Activated CD4-positive, CD25-positive, alpha-beta regulatory T cell (primary cell): ENCODE results near the gene NOL9.

Experiments used
- DNase-seq, 4 experiments: peaks; one replicate each; lab custom pipeline; 2025; lab: John Stamatoyannopoulos, UW

NOL9 gene

DNA sequence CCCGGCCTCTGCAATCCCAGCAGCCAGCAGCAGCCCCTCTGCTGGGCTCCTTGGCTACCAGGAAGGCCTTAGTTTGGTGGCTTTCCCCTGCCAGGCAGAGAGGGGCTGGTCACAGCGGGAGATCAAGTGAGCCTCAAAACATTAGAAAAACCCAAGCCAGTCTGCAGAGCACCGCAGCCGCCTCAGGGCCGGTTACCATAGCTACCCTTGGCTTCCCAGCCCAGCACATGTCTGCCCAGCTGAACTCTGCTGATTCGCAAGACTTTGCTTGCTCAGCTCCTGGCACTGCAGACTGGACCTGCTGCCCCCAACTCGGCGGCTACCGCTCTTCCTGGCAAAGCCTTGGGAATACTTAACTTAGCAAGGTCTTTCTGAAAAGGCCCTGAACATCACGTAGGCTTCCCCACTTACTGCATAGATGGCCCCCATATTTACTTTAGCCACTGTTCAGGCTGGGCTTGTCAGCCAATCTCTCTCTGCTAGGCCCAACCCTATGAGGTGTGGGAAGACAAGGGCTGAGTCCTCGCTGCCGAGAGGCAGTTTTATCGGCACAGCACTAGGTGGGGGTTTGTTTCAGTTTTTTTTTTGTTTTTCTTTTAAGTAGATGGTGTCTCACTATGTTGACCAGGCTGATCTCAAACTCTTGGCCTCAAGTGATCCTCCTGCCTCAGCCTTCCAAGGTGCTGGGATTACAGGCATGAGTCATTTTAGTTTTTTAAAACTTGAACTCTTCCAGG lies 34.2 kb downstream of the NOL9 start:
- DNase-seq: no peak

DNA sequence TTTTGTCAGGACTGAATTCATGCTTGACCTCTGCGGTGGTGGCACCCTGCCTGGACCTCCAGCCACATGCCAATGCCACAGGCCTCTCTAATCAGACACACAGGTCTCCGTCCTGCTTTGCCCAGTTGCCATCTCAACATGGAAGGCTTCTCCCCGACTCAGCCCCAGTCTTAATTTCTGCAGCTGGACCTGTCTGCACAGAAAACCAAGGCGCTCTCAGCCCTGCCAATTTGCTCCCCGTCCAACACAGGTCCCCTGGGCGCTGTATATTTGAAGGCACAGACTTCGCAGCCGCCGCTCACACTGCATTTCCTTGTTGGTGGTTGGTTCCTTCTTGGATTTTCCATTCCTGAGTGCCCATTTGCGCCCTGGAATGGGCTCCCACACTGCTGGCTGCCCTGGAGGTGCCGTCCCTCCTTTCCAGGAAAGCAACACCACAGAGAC lies 34.8 kb downstream of the NOL9 start:
- no peak for DNase-seq

DNA sequence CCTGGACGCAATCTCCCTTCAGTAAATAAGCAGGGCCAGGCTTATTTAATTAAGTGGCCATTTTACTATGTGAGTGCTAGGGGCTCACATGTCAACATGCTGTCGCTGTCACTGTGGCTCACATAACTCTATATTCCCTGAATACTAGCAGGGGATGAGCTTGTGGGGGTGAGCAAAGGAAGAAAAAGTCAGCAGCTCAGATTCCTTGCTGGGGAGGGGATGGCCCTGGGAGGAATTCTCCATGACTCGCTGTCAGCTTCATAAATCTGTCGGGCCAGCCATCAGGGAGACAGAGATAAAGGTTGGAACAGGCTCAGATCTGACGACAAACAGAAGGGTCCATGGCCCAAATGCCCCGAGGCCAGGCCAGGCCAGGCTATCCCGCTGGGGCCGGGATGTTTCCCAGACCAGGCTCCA lies 36.9 kb downstream of the NOL9 start:
- no peak for DNase-seq

DNA sequence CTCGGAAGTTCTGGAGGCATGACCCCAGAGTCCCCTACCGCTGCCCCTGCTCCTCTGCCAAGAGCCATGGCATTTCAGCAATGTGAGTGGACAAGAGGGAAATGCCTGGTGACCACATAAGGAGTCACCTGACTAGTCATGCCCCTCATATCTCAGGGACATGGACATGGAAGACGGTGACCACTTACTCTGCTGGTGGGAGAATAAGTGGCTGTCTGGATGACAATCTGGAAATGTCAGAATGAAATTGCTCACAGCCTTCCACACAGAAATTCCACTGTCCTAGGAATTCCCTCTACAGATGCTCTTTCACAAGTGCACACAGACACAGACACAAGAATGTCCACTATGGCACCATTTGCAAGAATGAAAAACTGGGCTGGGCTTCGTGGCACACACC lies 38.5 kb downstream of the NOL9 start:
- DNase-seq: no peak

DNA sequence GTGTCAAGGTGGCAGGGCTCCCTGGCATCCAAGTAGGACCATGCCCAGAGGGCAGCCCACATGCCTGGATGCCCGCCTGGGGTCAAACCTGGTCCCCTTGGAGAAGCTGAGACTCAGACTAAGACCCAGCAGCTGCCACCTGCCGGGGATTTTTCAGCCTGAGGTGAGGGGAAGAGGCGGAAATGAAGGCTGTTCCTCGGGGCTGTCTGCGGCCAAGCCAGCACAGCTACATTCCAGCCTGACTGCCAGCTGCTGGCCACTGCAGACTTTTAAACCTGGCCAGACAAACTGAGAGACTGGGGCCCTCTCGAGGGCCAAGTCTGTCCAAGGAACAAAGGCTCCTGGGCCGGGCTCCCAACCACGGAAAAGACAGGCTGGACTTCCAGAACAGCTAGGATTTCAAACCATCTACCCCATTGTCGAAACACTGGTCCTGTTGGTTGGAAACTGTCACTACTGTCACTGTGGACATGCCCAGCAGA lies 41.0 kb downstream of the NOL9 start:
- DNase-seq: no peak

DNA sequence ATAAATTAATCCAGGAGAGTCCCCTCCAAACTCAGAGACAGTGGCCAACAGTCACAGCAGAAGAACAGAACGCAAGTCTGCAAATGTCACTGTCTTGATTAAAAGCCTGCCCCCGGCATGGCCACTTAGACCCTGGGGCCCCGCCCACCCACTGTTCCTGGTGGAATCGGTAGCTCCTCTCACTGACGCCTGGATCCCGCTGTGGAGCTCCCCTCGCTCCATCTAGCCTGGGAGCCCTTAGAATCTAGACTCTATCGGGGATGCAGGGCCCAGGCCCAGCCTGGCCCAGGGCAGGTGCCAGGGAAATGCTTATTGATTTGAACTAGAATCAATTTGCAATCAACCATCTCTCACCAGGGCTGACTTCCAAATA lies 41.4 kb downstream of the NOL9 start:
- DNase-seq: no peak

DNA sequence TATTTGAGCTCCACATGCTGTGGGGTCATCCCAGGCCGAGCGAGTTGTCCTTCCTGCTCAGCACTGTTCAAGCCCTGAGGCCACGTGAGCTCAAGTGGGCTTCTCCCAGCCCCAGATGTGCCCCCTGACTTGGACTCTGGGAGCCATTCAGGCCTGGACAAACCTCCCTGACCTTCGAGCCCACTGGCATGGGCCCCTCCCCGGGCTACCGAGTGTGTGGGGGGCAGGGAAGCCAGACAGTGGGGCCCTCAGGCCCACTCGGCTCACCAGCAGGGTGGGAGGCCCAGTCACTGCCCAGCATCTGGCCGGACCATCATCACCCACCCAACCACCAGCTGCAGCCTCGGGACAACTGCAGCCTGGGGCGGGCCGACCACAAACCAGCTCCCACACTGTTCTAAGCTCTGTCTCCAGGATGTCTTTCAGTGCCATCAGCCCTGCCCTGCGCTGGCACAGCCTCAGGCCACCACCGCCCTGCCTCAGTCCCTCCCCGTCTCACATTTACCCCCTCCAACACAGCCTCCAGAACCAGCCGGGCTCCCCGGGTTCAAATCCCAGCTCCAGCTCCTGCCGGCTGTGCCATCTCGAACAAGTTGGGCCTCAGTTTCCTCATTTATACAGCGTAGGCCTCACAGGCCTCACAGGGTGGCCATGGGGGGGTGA lies 41.9 kb downstream of the NOL9 start:
- no peak for DNase-seq

DNA sequence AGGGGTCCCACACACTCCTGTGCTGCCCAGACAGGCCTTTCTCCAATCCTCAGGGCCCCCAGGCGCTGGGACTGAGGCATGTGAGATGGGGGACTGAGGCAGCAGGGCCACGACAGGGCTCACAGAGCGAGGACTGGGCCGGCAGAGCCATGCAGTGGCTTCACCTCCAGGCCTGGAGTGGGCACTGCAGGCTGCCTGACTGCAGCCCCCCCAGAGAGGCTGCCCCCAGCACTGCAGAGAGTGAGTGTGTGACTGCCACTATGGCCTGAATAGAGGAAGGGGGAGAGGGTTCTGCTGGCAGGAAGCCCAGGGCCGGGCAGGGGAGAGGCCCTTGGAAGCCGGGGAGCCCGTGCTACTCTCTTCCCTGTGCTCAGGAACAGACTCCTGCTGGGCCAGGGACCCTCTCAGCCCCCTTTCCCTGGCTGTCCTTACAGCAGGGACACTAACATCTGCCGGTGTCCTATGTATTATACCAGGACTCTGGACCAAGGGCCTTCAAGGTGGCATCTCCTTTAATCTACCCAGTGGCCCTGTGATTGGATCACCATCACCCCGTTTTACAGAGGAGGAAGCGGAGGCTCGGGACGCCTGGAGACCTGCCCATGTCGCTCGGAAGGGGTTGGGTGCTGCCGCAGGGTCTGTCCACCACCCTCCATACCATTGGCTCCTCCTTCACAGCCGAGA lies 42.6 kb downstream of the NOL9 start:
- no peak for DNase-seq

DNA sequence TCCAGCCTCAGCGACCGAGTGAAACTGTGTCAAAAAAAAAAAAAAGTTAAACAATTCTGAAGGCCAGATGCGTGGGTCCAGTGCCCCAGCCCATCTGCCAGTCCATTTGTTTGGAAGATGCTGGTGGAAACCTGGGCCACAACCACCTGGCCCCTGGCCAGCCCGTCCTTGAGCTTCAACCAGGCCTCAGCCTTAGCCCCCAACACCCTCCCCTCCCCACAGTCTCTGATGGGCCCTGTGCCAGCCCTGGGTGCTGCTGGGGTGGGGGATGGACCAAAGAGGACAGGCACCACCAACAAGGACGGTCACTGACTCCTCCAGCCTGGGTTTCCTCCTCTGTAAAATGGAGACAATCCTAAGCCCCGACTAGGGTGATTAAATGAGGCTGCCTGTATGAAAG lies 43.3 kb downstream of the NOL9 start:
- DNase-seq: no peak

DNA sequence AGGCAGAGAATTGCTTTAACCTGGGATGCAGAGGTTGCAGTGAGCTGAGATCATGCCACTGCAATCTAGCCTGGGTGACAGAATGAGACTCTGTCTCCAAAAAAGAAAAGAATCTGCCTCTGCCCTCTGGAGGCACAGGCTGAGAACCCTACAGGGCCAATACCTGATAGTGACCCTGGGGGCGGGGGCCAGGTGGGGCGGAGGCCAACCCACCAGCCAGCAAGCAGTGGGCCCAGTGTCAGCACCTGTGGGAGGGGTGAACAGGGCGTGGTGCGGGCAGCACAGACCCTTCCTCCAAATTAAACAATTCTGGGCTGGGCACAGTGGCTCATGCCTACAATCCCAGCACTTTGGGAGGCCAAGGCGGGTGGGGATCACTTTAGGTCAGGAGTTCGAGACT lies 43.8 kb downstream of the NOL9 start:
- no peak for DNase-seq

DNA sequence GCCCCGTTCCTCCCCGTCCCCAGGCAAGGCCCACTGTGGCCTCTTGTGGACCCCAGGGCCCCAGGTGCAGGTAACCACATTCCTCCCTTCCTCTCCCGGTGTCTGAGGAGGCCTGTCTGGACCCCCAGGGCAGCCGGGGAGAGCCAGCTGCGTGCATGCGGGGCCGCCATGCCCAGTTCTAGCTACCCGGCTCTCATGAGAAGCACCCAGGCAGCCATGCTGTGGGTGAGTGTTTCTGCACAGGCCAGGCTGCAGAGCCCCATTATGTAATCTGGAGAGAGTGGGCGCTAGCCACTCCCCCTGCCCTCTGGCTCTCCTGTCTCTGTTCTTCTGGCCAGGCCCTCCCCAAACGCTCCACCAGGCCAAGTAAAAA lies 44.4 kb downstream of the NOL9 start:
- DNase-seq: no peak

DNA sequence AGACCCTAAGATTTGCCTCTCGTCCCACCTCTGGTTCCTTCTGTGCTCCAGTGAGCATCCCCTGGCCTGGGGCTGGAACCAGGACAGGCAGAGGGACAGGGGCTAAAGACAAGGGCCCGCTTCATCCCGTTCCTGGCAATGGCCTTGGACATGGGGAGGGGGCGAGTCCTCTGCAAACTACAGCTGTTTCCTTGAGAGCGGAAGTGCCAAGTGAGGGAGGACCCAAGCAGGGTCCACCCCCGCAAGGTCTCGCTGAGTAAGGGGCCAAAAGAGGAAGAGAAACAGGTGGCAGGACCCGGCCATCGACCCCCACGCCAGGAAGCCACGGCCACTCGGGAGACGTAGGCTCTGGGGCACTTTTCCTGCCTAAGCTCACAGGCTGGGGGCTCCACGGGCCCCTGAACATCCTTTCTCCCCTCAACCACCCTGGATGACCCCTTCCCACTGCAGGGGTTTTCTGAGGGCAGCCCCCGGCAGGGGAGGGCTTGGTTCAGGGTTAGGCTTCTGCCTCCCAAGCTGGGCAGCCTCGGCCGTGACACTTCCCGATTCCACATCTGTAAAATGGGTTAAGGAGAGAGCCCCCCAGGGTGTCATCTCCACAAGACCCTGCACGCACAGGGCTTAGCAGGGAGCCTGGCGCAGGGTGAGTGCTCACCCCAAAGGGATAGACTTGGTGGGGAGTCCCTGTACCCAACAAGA lies 44.9 kb downstream of the NOL9 start:
- DNase-seq: no peak

DNA sequence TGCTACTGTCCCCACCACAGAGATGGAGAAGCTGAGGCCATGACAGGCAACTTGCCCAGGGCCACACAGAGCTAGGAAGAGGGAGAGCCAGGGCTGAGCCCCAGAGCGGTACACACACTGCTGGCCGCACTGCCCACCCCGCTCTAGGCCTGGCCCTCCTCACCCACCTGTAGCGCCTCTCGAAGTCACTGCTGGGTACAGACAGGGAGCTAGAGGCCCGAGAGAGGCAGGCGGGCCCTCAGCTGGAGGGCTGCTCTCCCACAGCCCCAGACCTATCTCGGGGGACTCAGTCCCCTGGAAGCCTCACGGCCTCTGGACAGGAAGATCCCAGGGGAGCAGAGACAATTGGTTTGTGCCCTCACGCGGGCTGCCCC lies 45.5 kb downstream of the NOL9 start:
- no peak for DNase-seq

DNA sequence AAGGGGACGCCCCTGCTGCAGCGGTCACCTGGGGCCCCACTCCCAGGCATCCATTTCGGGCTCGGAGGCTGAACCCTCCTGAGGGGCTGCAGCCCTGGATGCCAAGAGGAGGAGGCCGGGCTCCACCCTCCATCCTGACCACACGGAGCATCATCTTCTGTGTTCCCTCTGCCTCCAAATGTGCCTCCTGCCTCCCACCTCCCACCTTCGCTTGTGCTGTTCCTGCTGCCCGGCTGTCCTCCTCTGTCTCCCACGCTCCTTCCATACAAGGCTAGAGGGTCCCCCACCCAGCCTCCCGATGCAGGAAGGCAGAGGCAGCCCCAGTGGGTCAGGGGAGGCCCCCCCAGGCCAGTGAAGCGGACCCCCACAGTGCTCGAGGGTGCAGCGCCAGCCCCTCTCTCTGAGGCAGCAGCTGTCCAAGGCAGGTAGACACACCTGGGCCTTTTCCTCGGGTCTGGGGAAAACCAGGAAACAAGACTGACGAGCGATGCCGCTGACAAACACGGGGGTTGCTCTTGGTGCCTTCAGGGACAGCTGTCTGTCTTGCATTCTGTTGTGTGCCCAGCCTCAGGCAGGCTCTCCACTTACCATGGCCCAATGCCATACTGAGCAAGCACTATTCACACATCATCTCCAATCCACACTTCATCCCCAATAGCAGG lies 46.0 kb downstream of the NOL9 start:
- no peak for DNase-seq

DNA sequence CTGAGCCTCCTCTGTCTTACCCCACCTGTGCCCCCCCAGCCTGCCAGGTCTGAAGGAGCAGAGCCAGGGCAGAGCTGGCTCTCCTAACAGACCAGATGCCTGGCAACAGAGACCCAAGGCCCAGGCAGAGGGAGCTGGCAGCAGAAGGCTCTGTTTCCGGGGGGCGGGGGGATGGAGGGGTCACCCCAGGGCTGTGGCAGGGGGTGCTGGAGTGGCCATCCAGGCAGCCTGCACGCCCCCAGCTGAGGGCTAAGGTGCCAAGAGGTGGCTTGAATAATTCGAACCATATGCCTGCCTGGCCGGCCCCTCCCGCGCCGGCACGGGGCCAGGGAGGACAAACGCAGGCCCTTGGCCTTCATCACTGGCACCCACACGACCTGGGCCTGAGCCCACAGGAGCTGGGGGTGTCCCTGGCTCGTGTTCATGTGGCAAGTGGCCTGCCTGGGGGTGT lies 46.8 kb downstream of the NOL9 start:
- DNase-seq: no peak

DNA sequence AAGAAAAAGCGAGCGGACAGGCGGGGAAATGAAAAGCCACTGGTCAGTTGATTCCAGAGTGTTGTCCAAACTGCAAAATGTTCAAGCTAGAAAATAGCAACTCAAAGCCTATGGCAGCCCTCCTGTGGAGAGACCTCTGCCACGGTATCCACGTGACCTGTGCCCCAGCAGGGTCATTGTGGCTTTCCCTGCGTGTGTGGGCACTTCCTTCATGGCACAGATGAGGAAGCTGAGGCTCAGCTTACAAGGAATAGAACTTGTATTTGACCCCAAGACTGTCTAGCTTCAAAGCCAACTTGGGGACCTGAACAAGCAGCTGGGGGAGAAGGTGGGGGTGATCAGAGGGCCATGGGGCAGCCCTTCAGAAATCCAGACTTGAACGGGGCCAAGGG lies 47.3 kb downstream of the NOL9 start:
- DNase-seq: no peak

DNA sequence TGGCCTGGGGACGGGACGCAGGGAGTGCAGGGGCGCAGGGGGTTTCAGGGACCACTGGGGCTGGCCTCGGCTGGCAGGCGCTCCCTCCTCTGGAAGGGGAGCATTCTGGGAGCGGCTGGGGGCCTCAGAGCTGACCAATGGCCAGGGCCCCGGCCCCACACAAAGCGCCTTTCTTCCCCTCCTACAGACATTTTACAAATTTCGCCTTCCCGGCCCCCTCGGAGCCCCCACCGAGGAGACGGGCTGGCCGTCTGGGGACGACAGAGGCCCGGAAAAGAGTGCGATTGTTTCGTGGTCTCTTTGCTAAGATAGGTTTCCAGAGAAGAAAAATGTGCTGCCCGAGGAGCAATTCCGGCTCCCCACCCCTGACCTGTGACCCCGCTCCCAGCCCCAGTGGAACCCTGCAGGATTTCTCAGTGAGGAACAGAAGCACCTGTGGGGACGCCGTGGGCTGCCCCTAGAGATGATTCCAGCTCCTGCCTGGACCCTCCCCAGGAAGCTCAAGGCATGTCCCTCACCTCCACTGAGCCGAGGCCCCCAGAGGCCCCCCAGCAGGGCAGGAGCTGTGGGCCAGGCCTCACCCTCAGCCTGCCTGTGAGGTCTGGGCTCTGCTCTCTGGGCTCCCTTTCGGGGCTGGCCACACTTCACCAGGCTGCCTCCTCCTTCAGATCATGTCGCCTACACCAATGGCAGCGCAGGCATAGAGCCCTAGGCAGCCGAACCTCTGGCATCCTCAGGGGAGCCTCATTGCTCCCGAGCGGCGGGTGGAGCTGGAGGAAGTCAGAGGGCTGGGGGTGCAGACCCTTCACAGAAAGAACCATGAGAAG lies 47.9 kb downstream of the NOL9 start:
- DNase-seq: no peak

DNA sequence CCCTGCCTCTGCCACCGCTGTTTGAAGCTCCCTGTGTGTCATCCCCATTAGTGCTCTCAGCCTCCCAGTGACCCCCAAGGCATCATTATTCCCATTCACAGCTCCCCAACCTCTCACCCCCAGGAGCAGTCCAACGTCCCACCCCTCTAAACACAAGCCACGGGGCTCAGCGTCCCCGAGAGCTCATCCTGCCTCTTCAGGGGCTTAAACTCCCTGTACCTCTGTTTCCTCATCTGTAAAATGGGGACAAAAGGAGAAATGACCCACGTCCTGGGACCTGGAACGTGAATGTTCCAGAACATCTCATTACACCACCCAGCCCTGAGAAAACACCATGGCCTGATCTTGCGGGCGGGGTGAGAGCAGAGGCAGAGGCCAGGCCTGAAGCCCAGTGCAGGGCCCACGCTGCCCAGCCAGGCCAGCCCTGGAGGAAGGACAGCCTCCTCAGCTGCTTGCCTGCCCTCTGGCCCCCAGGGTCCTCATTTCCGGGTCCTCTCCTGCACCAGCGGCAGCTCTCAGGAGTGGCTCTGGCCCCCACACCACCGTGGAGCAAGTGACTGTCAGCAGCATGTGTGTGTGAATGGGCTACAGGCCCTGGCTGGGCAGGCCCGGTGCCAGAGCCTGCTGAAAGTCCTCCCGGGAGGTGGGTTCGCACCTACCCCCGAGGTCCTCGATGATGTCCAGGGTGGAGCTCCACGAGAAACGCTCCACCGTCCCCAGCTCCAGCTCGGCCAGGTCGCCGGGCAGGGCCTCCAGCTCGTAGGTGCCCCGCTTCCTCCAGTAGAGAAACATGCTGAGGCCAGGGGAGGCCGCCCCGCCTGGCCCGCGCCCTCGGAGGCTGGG lies 48.7 kb downstream of the NOL9 start:
- no peak for DNase-seq

DNA sequence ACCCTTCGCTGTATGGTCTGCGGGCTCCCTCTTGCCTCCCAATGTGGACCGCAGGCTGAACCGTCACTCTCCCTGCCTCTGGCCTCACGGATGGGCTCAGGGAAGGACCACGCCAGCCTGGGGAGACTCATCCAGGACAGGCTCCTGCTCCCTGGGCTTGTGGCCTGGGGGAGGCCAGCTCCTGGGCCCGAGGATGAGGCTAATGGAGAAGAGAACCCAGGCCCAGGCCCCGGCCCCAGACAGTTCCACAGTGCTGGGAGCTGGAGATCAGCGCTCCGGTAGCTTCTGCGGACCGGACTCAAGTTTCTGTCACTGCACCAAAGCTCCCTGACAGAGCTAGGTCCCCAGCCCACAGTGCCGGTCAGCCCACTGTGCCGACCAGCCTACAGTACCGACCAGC lies 49.4 kb downstream of the NOL9 start:
- no peak for DNase-seq

DNA sequence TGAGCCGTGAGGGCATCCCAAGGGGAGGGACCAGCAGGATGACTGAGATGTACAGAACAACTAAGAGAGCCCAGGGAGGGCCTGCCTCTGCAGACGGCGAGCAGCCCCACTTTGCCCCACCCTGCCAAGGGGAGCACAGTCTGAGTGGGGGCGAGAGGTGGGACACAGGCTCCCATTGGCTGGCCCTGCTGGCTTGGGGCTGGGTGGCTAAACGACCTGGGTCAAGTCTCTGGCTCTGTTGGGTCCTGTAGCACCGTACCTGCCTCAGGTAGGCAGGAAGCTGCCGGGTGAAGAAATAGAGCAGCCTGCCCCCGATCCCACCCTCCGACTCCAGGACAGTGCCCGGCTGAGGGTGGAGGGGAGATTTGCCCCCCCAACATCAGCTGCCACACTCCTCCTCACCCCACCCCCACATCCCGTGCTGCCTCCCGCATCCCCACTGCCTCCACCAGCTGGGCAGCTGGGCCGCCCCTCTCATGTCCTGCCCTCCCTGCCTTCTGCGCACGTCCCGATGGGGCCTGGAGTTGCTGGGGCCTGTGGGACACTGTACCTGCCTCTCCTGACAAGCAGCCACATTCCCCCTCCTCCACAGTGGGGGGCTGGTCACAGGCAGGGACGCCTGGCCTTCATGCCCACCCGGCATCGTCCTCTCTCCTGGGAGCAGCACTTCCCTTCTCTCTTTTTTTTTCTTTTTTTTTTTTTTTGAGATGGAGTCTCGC lies 50.3 kb downstream of the NOL9 start:
- no peak for DNase-seq
